DOHH2 (cell line): ENCODE measurements around the gene VAC14.

Experiments used
- H3F3A ChIP-seq: fragments of 200-600 bp; sonication (generic), shearing (Covaris generic); 2 replicates; pipeline ENCODE4 v1.6.0; 2016; ENCODE audit warnings: antibody characterized with exemption, mild to moderate bottlenecking; ENCODE audit not compliant: control insufficient read depth, insufficient read depth
- H3K27ac ChIP-seq: fragments of 200-600 bp; sonication (generic); 2 replicates; pipeline ENCODE4 v1.5.1; 2014; ENCODE audit warnings: low read depth, mild to moderate bottlenecking, low read length, moderate library complexity
- H3K27me3 ChIP-seq: fragments of 200-600 bp; sonication (generic); 2 replicates; pipeline ENCODE4 v1.6.1; 2014; ENCODE audit warnings: mild to moderate bottlenecking, low read length, mixed read lengths; ENCODE audit not compliant: control insufficient read depth
- H3K36me3 ChIP-seq: fragments of 200-600 bp; sonication (generic); 2 replicates; pipeline ENCODE4 v1.6.1; 2014; ENCODE audit warnings: mild to moderate bottlenecking, low read length, moderate library complexity, mixed read lengths; ENCODE audit not compliant: control insufficient read depth
- H3K4me1 ChIP-seq: fragments of 200-600 bp; sonication (generic); 2 replicates; pipeline ENCODE4 v1.6.1; 2014; ENCODE audit warnings: mild to moderate bottlenecking, low read length, mixed read lengths; ENCODE audit not compliant: control insufficient read depth
- H3K4me2 ChIP-seq: fragments of 200-600 bp; sonication (generic); 2 replicates; pipeline ENCODE4 v1.6.0; 2014; ENCODE audit warnings: mild to moderate bottlenecking, low read length, moderate library complexity
- H3K4me3 ChIP-seq: fragments of 200-600 bp; sonication (generic); 2 replicates; pipeline ENCODE4 v1.5.1; 2014; ENCODE audit warnings: mild to moderate bottlenecking, low read length, mixed read lengths
- H3K79me2 ChIP-seq: fragments of 200-600 bp; sonication (generic); 2 replicates; pipeline ENCODE4 v1.6.1; 2014; ENCODE audit warnings: mild to moderate bottlenecking, low read length, mixed read lengths; ENCODE audit not compliant: control insufficient read depth
- H3K9me2 ChIP-seq: fragments of 200-600 bp; sonication (generic); replicated peaks from 2 replicates; pipeline ENCODE4 v1.6.1; 2014; ENCODE audit warnings: mild to moderate bottlenecking, low read length, mixed read lengths; ENCODE audit not compliant: control insufficient read depth
- H3K9me3 ChIP-seq: fragments of 200-600 bp; sonication (generic); 2 replicates; pipeline ENCODE4 v1.6.1; 2014; ENCODE audit warnings: antibody characterized with exemption, low read length, mixed read lengths; ENCODE audit not compliant: control insufficient read depth, insufficient read depth
- H4K20me1 ChIP-seq: fragments of 200-600 bp; sonication (generic); 2 replicates; pipeline ENCODE4 v1.6.0; 2014; ENCODE audit warnings: low read depth, mild to moderate bottlenecking, antibody characterized with exemption, low read length, moderate library complexity; ENCODE audit not compliant: control insufficient read depth, insufficient read depth
- CTCF ChIP-seq: fragments of 200-600 bp; sonication (generic); IDR thresholded peaks from one replicate; pipeline ENCODE4 v1.5.1; 2014; ENCODE audit warnings: antibody characterized with exemption, mild to moderate bottlenecking, low read depth, low read length; ENCODE audit not compliant: poor library complexity, severe bottlenecking
- EZH2phosphoT487 ChIP-seq: fragments of 200-600 bp; sonication (generic); IDR thresholded peaks from 2 replicates; pipeline ENCODE4 v1.6.1; 2017; ENCODE audit warnings: borderline replicate concordance, mild to moderate bottlenecking, antibody characterized with exemption, low read length, moderate library complexity, mixed read lengths

VAC14 gene

GRCh38 chr16:70788668-70789594, 12.0 kb downstream of the VAC14 start:
- TF ChIP-seq EZH2phosphoT487: no peak
- TF ChIP-seq CTCF: no peak
- Histone ChIP-seq H3K4me3 (no peak overlapping the region), H3F3A (no peaks in the 10 kb centered on the region), H3K79me2 (peaks cover 63% of the 10 kb centered on the region), H3K9me3 (no peaks in the 10 kb centered on the region), H3K27ac (no peak overlapping the region), H4K20me1 (peaks cover 17% of the 10 kb centered on the region), H3K9me2 (no peaks in the 10 kb centered on the region), H3K4me2 (no peak overlapping the region), H3K36me3 (peaks cover 26% of the 10 kb centered on the region), H3K4me1 (peaks cover 3% of the 10 kb centered on the region), H3K27me3 (no peaks in the 10 kb centered on the region)

- no peaks in the 10 kb centered on the region; the same call in 1 of the 2 replicates for H4K20me1 ChIP-seq
- no peaks in the 10 kb centered on the region for H3K4me1 ChIP-seq
- H3F3A ChIP-seq: no peaks in the 10 kb centered on the region
- peaks cover 54% of the 10 kb centered on the region for H3K36me3 ChIP-seq
- H3K27me3 ChIP-seq: no peaks in the 10 kb centered on the region
- H3K4me3 ChIP-seq: no peak overlapping the region
- H3K4me2 ChIP-seq: no peak overlapping the region
- no peaks in the 10 kb centered on the region for H3K9me3 ChIP-seq
- no peak for TF ChIP-seq EZH2phosphoT487
- H3K9me2 ChIP-seq: no peaks in the 10 kb centered on the region
- H3K27ac ChIP-seq: no peak overlapping the region
- peaks cover 36% of the 10 kb centered on the region for H3K79me2 ChIP-seq
Measured at GRCh38 chr16:70786020-70786755, 14.8 kb downstream of the VAC14 start.

- Histone ChIP-seq H3K4me1 (no peaks in the 10 kb centered on the region), H3K9me3 (no peaks in the 10 kb centered on the region), H4K20me1 (no peaks in the 10 kb centered on the region), H3K79me2 (peaks cover 23% of the 10 kb centered on the region), H3K4me2 (no peak overlapping the region), H3K9me2 (no peaks in the 10 kb centered on the region), H3K4me3 (no peak overlapping the region), H3K27ac (no peak overlapping the region), H3F3A (no peaks in the 10 kb centered on the region), H3K36me3 (peaks cover 66% of the 10 kb centered on the region), H3K27me3 (no peaks in the 10 kb centered on the region)
- TF ChIP-seq EZH2phosphoT487: no peak
- no peak for TF ChIP-seq CTCF
Measured at GRCh38 chr16:70784692-70785555, 16.0 kb downstream of the VAC14 start.
